Glutamatergic neuron (in vitro differentiated cells): Measurements from ENCODE around the gene IRAK3. TPM values are rescaled to one million over a fixed set of nuclear protein-coding genes. Genes with fewer than 3 reads are reported as not detected.

Experiments used
- DNase-seq: peaks from one replicate; pipeline ENCODE4 v3.0.0; 2022
- H3K27ac Mint-ChIP-seq: one replicate; pipeline ENCODE4 v1.8.0; 2020; ENCODE audit warnings: mild to moderate bottlenecking, mixed read lengths, inconsistent platforms; ENCODE audit not compliant: unreplicated experiment
- H3K27me3 Mint-ChIP-seq: one replicate; pipeline ENCODE4 v1.8.0; 2020; ENCODE audit warnings: mild to moderate bottlenecking, moderate library complexity, mixed read lengths, inconsistent platforms; ENCODE audit not compliant: unreplicated experiment
- H3K36me3 Mint-ChIP-seq: one replicate; pipeline ENCODE4 v1.8.0; 2020; ENCODE audit warnings: mild to moderate bottlenecking, mixed read lengths, inconsistent platforms; ENCODE audit not compliant: unreplicated experiment
- H3K4me1 Mint-ChIP-seq: one replicate; pipeline ENCODE4 v1.8.0; 2020; ENCODE audit warnings: mild to moderate bottlenecking, low read depth, mixed read lengths, inconsistent platforms; ENCODE audit not compliant: unreplicated experiment
- H3K4me3 Mint-ChIP-seq: one replicate; pipeline ENCODE4 v1.8.0; 2020; ENCODE audit warnings: mild to moderate bottlenecking, mixed read lengths, inconsistent platforms; ENCODE audit not compliant: unreplicated experiment
- H3K9me3 Mint-ChIP-seq: one replicate; pipeline ENCODE4 v1.8.0; 2020; ENCODE audit warnings: mild to moderate bottlenecking, moderate library complexity, mixed read lengths, inconsistent platforms; ENCODE audit not compliant: unreplicated experiment
- CTCF ChIP-seq: fragments of 200-600 bp; sonication (generic); IDR thresholded peaks from one replicate; pipeline ENCODE4 v1.5.0; 2021; ENCODE audit not compliant: partially characterized antibody, unreplicated experiment
- total RNA-seq: library from RNA; stranded (reverse); fragmentation: NEBNext Ultra II Directional; extraction: Animal tissue kit (Norgen Biotek cat#: 25700); gene quantifications from one replicate; pipeline ENCODE4 v1.2.1, GENCODE V29; 2021; ENCODE audit not compliant: unreplicated experiment

The IRAK3 gene
- total RNA-seq, 1 donor from 2014 or later: 3.9 TPM

GRCh38 chr12:66190519-66191370 is 1.7 kb downstream of the IRAK3 start:
- no peak for DNase-seq
- Mint-ChIP-seq H3K4me1 (no peaks in the 10 kb centered on the region), H3K27ac (no peak overlapping the region), H3K4me3 (peak overlapping the region; percentile 75), H3K9me3 (peaks cover 4% of the 10 kb centered on the region), H3K36me3 (peaks cover 5% of the 10 kb centered on the region), H3K27me3 (peaks cover 2% of the 10 kb centered on the region)
- TF ChIP-seq CTCF: no peak

- H3K36me3 Mint-ChIP-seq: no peaks in the 10 kb centered on the region
- no peaks in the 10 kb centered on the region for H3K4me1 Mint-ChIP-seq
- H3K27ac Mint-ChIP-seq: no peak overlapping the region
- no peaks in the 10 kb centered on the region for H3K27me3 Mint-ChIP-seq
- DNase-seq: no peak
- H3K4me3 Mint-ChIP-seq: no peak overlapping the region
- H3K9me3 Mint-ChIP-seq: peaks cover 4% of the 10 kb centered on the region
- no peak for TF ChIP-seq CTCF
Measured at GRCh38 chr12:66191547-66192126, 2.6 kb downstream of the IRAK3 start.

- H3K9me3 Mint-ChIP-seq: no peaks in the 10 kb centered on the region
- no peaks in the 10 kb centered on the region for H3K36me3 Mint-ChIP-seq
- no peak for TF ChIP-seq CTCF
- no peak overlapping the region for H3K27ac Mint-ChIP-seq
- peaks cover 3% of the 10 kb centered on the region for H3K4me1 Mint-ChIP-seq
- H3K4me3 Mint-ChIP-seq: no peak overlapping the region
- no peaks in the 10 kb centered on the region for H3K27me3 Mint-ChIP-seq
- DNase-seq: no peak
Measured at GRCh38 chr12:66194122-66194521, 5.1 kb downstream of the IRAK3 start.

GRCh38 chr12:66195242-66195641 is 6.2 kb downstream of the IRAK3 start:
- no peaks in the 10 kb centered on the region for H3K9me3 Mint-ChIP-seq
- DNase-seq: no peak
- H3K4me3 Mint-ChIP-seq: no peak overlapping the region

More at GRCh38 chr12:66195242-66195641, 6.2 kb downstream of the IRAK3 start:
- TF ChIP-seq CTCF: no peak
- no peak overlapping the region for H3K27ac Mint-ChIP-seq
- H3K27me3 Mint-ChIP-seq: no peaks in the 10 kb centered on the region
- no peaks in the 10 kb centered on the region for H3K36me3 Mint-ChIP-seq
- peaks cover 3% of the 10 kb centered on the region for H3K4me1 Mint-ChIP-seq
